Tibial nerve (tissue), 4 donors: ENCODE results near the gene NCAPG2. TPM values are rescaled to one million over a fixed set of nuclear protein-coding genes. Genes with fewer than 3 reads are reported as not detected.
A peak's percentile ranks its signal among the peaks of the same experiment; 100 is the strongest.

Source experiments
- DNase-seq, 2 donors: peaks; one replicate each; pipeline ENCODE4 v3.0.0-alpha.2; 2019; ENCODE audit warnings: low spot score in 2 of 2
- H3K27ac ChIP-seq, 4 donors: fragments of 200-600 bp; sonication (generic) in 3 of 4; one replicate each; pipeline ENCODE4 v1.5.1; 2017 to 2019; ENCODE audit warnings: mild to moderate bottlenecking in 1 of 4
- H3K27me3 ChIP-seq, 2 donors: fragments of 200-600 bp; sonication (generic) in 1 of 2; one replicate each; pipeline versions ENCODE4 v1.5.1 to v1.6.0; 2017 to 2019
- H3K36me3 ChIP-seq, 3 donors: fragments of 200-600 bp; sonication (generic); one replicate each; pipeline ENCODE4 v1.5.1; 2018 to 2019
- H3K4me1 ChIP-seq, 4 donors: fragments of 200-600 bp; sonication (generic) in 3 of 4; one replicate each; pipeline ENCODE4 v1.5.1; 2017 to 2019
- H3K4me3 ChIP-seq, 4 donors: fragments of 200-600 bp; sonication (generic) in 3 of 4; one replicate each; pipeline ENCODE4 v1.5.1; 2017 to 2019; ENCODE audit warnings: mild to moderate bottlenecking in 1 of 4, moderate library complexity in 1 of 4
- H3K9me3 ChIP-seq, 4 donors: fragments of 200-600 bp; sonication (generic) in 3 of 4; one replicate each; pipeline ENCODE4 v1.5.1; 2017 to 2019
- CTCF ChIP-seq, 5 experiments: fragments of 200-600 bp in 3 of 5; fragments of 450-650 bp in 2 of 5; sonication (generic) in 3 of 5; IDR thresholded peaks; one replicate each; pipeline ENCODE4 v1.5.1; 2016 to 2019; ENCODE audit warnings: antibody characterized with exemption in 5 of 5, mild to moderate bottlenecking in 3 of 5, moderate library complexity in 2 of 5
- EP300 ChIP-seq, 2 donors: sonication (generic); formaldehyde crosslinking; IDR thresholded peaks; one replicate each; pipeline ENCODE4 v1.6.1; 2017; ENCODE audit warnings: antibody characterized with exemption in 2 of 2, mild to moderate bottlenecking in 1 of 2
- POLR2A ChIP-seq, 2 donors: fragments of 450-650 bp; IDR thresholded peaks; one replicate each; pipeline ENCODE4 v1.6.1; 2017; ENCODE audit warnings: antibody characterized with exemption in 2 of 2, mild to moderate bottlenecking in 2 of 2, moderate library complexity in 2 of 2
- WGBS, 2 donors: methylation state at CpG; one replicate each; pipeline ENCODE4 v1.1.5; 2018; 5-methylcytosine and 5-hydroxymethylcytosine counted together
- total RNA-seq, 4 donors: library from RNA; depleted of rRNA; stranded (reverse); fragments of >200 nt; gene quantifications; one replicate each; pipeline ENCODE4 v1.1.0, GENCODE V29; 2016

NCAPG2 gene
- total RNA-seq, 4 donors from 2014 or later, result 6.5 to 17.9 (median 11.0) TPM

GRCh38 chr7:158685693-158686092, 18.9 kb downstream of the NCAPG2 start:
- no peaks in the 10 kb centered on the region for H3K4me1 ChIP-seq
- WGBS, 2 donors, result 88 to 90% methylated on average over 4 of the region's 4 CpGs
- DNase-seq, result no peak
- TF ChIP-seq POLR2A (IDR thresholded peaks at IDR 0.05) (no peak), EP300 (IDR thresholded peaks at IDR 0.05) (no peak), CTCF (IDR thresholded peaks at IDR 0.05) (no peak)
- H3K36me3 ChIP-seq, result peaks cover 0 to 51% (median 0%) of the 10 kb centered on the region in 3 donors
- no peaks in the 10 kb centered on the region for H3K9me3 ChIP-seq
- no peak overlapping the region for H3K4me3 ChIP-seq
- H3K27ac ChIP-seq, result no peak overlapping the region
- H3K27me3 ChIP-seq, result no peaks in the 10 kb centered on the region

GRCh38 chr7:158684329-158684728, 20.3 kb downstream of the NCAPG2 start:
- Histone ChIP-seq H3K9me3 (no peaks in the 10 kb centered on the region), H3K27ac (no peak overlapping the region), H3K36me3 (peaks cover 0 to 49% (median 0%) of the 10 kb centered on the region in 3 donors), H3K4me1 (no peaks in the 10 kb centered on the region), H3K27me3 (no peaks in the 10 kb centered on the region), H3K4me3 (no peak overlapping the region)
- no peak for DNase-seq
- 82 to 100% methylated on average over 1 of the region's 1 CpG for WGBS, 2 donors
- no peak for TF ChIP-seq POLR2A (IDR thresholded peaks at IDR 0.05)
- TF ChIP-seq CTCF (IDR thresholded peaks at IDR 0.05), result no peak
- TF ChIP-seq EP300 (IDR thresholded peaks at IDR 0.05), result no peak

GRCh38 chr7:158683541-158683940, 21.1 kb downstream of the NCAPG2 start:
- WGBS, 2 donors, result 66 to 71% methylated on average over 2 of the region's 2 CpGs
- no peak overlapping the region for H3K4me3 ChIP-seq
- no peak overlapping the region for H3K27ac ChIP-seq
- no peaks in the 10 kb centered on the region for H3K4me1 ChIP-seq
- DNase-seq, result no peak
- peaks cover 0 to 49% (median 0%) of the 10 kb centered on the region in 3 donors for H3K36me3 ChIP-seq
- H3K9me3 ChIP-seq, result no peaks in the 10 kb centered on the region
- TF ChIP-seq EP300 (IDR thresholded peaks at IDR 0.05) (no peak), POLR2A (IDR thresholded peaks at IDR 0.05) (no peak), CTCF (IDR thresholded peaks at IDR 0.05) (no peak)
- H3K27me3 ChIP-seq, result no peaks in the 10 kb centered on the region

- TF ChIP-seq POLR2A (IDR thresholded peaks at IDR 0.05) (no peak), CTCF (IDR thresholded peaks at IDR 0.05) (no peak), EP300 (IDR thresholded peaks at IDR 0.05) (no peak)
- H3K4me3 ChIP-seq, result no peak overlapping the region
- H3K27ac ChIP-seq, result no peak overlapping the region
- H3K4me1 ChIP-seq, result no peaks in the 10 kb centered on the region
- H3K36me3 ChIP-seq, result peaks cover 0 to 48% (median 0%) of the 10 kb centered on the region in 3 donors
- H3K9me3 ChIP-seq, result no peaks in the 10 kb centered on the region
- H3K27me3 ChIP-seq, result no peaks in the 10 kb centered on the region
- no peak for DNase-seq
These were observed 22.1 kb downstream of the NCAPG2 start for GRCh38 chr7:158682456-158682855.

GRCh38 chr7:158680754-158681153, 23.9 kb downstream of the NCAPG2 start:
- DNase-seq, result no peak
- no peaks in the 10 kb centered on the region for H3K4me1 ChIP-seq
- peak overlapping the region in 1 of 4 donors; percentile 50 for H3K27ac ChIP-seq
- peaks cover 0 to 33% (median 0%) of the 10 kb centered on the region in 3 donors for H3K36me3 ChIP-seq
- WGBS, 2 donors, result 54 to 74% methylated on average over 3 of the region's 3 CpGs
- TF ChIP-seq CTCF (IDR thresholded peaks at IDR 0.05), result no peak
- TF ChIP-seq EP300 (IDR thresholded peaks at IDR 0.05), result no peak
- no peak for TF ChIP-seq POLR2A (IDR thresholded peaks at IDR 0.05)
- H3K9me3 ChIP-seq, result no peaks in the 10 kb centered on the region
- no peak overlapping the region for H3K4me3 ChIP-seq
- no peaks in the 10 kb centered on the region for H3K27me3 ChIP-seq
